MM.1S (cell line): Measurements from ENCODE around the gene ATAD3B.
"Not testable (repeated sequence)": the region's sequence is repeated elsewhere in the genome, so short reads cannot be mapped to it uniquely, and the experiment has no call there.

Experiments used
- DNase-seq: peaks from one replicate; pipeline ENCODE4 v3.0.0-alpha.2; 2015
- H2AFZ ChIP-seq: fragments of 300-600 bp; sonication (generic); 2 replicates; pipeline ENCODE4 v1.6.0; 2016; ENCODE audit warnings: antibody characterized with exemption, low read length
- H3F3A ChIP-seq: fragments of 300-600 bp; sonication (generic); 2 replicates; pipeline ENCODE4 v1.6.1; 2016; ENCODE audit warnings: mild to moderate bottlenecking, antibody characterized with exemption, low read length, moderate library complexity, mixed read lengths; ENCODE audit not compliant: insufficient read depth
- H3K27ac ChIP-seq: fragments of 300-600 bp; sonication (generic); 2 replicates; pipeline ENCODE4 v1.5.1; 2016; ENCODE audit warnings: mild to moderate bottlenecking, low read length
- H3K27me3 ChIP-seq: fragments of 300-600 bp; sonication (generic); replicated peaks from 2 replicates; pipeline ENCODE4 v1.6.0; 2016; ENCODE audit warnings: low read length; ENCODE audit not compliant: insufficient read depth
- H3K36me3 ChIP-seq: fragments of 300-600 bp; sonication (generic); replicated peaks from 2 replicates; pipeline ENCODE4 v1.6.1; 2016; ENCODE audit warnings: mild to moderate bottlenecking, low read length, mixed read lengths; ENCODE audit not compliant: insufficient read depth
- H3K4me1 ChIP-seq: fragments of 300-600 bp; sonication (generic); 2 replicates; pipeline ENCODE4 v1.6.1; 2016; ENCODE audit warnings: low read length, mixed read lengths
- H3K4me2 ChIP-seq: fragments of 300-600 bp; sonication (generic); 2 replicates; pipeline ENCODE4 v1.6.0; 2016; ENCODE audit warnings: low read depth, low read length
- H3K4me3 ChIP-seq: fragments of 300-600 bp; sonication (generic); 2 replicates; pipeline ENCODE4 v1.5.1; 2016; ENCODE audit warnings: low read length, mixed read lengths
- H3K79me2 ChIP-seq: fragments of 300-600 bp; sonication (generic); 2 replicates; pipeline ENCODE4 v1.6.1; 2016; ENCODE audit warnings: mixed run types, low read length, mixed read lengths
- H3K9ac ChIP-seq: fragments of 300-600 bp; sonication (generic); 2 replicates; pipeline ENCODE4 v1.6.1; 2016; ENCODE audit warnings: low read length, mixed read lengths
- H3K9me2 ChIP-seq: fragments of 300-600 bp; sonication (generic); replicated peaks from 2 replicates; pipeline ENCODE4 v1.6.1; 2016; ENCODE audit warnings: mild to moderate bottlenecking, low read length, mixed read lengths; ENCODE audit not compliant: insufficient read depth
- H3K9me3 ChIP-seq: fragments of 300-600 bp; sonication (generic); replicated peaks from 2 replicates; pipeline ENCODE4 v1.6.1; 2016; ENCODE audit warnings: mild to moderate bottlenecking, low read length, mixed read lengths; ENCODE audit not compliant: insufficient read depth
- H4K20me1 ChIP-seq: fragments of 300-600 bp; sonication (generic); 2 replicates; pipeline ENCODE4 v1.6.1; 2016; ENCODE audit warnings: mild to moderate bottlenecking, low read length, moderate library complexity, mixed read lengths; ENCODE audit not compliant: insufficient read depth
- CTCF ChIP-seq: fragments of 300-600 bp; sonication (generic); IDR thresholded peaks from 2 replicates; pipeline ENCODE4 v1.5.1; 2016; ENCODE audit warnings: antibody characterized with exemption, low read length, mixed read lengths
- EZH2 ChIP-seq: fragments of 300-600 bp; sonication (generic); optimal IDR thresholded peaks from 2 replicates; pipeline ENCODE3; 2017; ENCODE audit warnings: low read depth, mild to moderate bottlenecking, antibody characterized with exemption, low read length, mixed read lengths
- EZH2phosphoT487 ChIP-seq: fragments of 300-600 bp; sonication (generic); IDR thresholded peaks from 2 replicates; pipeline ENCODE4 v1.6.1; 2018; ENCODE audit warnings: antibody characterized with exemption, low read length

The ATAD3B gene

GRCh38 chr1:1531947-1532346, 60.4 kb downstream of the ATAD3B start:
- Histone ChIP-seq H3K9me2 (no peaks in the 10 kb centered on the region), H2AFZ (no peak overlapping the region), H3K4me1 (no peaks in the 10 kb centered on the region), H3K36me3 (no peaks in the 10 kb centered on the region), H3K9ac (no peak overlapping the region), H3K27me3 (no peaks in the 10 kb centered on the region), H4K20me1 (no peaks in the 10 kb centered on the region), H3K9me3 (no peaks in the 10 kb centered on the region), H3F3A (no peaks in the 10 kb centered on the region), H3K4me2 (no peak overlapping the region), H3K27ac (no peak overlapping the region), H3K4me3 (no peak overlapping the region), H3K79me2 (no peaks in the 10 kb centered on the region)
- DNase-seq, result no peak
- TF ChIP-seq EZH2phosphoT487, result no peak
- no peak for TF ChIP-seq CTCF
- no peak for TF ChIP-seq EZH2

- H3K79me2 ChIP-seq, H3K4me3 ChIP-seq, H3K9me2 ChIP-seq, H3F3A ChIP-seq, H3K36me3 ChIP-seq, H3K4me1 ChIP-seq, H3K27me3 ChIP-seq, DNase-seq, H3K27ac ChIP-seq, H3K9me3 ChIP-seq, H3K9ac ChIP-seq, H3K4me2 ChIP-seq, H2AFZ ChIP-seq, H4K20me1 ChIP-seq: not testable (repeated sequence)
These were observed 61.8 kb downstream of the ATAD3B start for GRCh38 chr1:1533176-1533893.

- H3F3A ChIP-seq, H3K4me3 ChIP-seq, H4K20me1 ChIP-seq, H3K27ac ChIP-seq, H3K27me3 ChIP-seq, H3K4me2 ChIP-seq, H3K79me2 ChIP-seq, H3K4me1 ChIP-seq, H3K9ac ChIP-seq, H3K9me2 ChIP-seq, H3K9me3 ChIP-seq, DNase-seq, H3K36me3 ChIP-seq, H2AFZ ChIP-seq: not testable (repeated sequence)
These were observed 62.3 kb downstream of the ATAD3B start for GRCh38 chr1:1533894-1534291.

GRCh38 chr1:1534401-1535154, 63.0 kb downstream of the ATAD3B start:
- Histone ChIP-seq H3K4me3 (no peak overlapping the region), H3K9ac (no peak overlapping the region), H2AFZ (no peak overlapping the region), H4K20me1 (no peaks in the 10 kb centered on the region), H3K36me3 (no peaks in the 10 kb centered on the region), H3K4me1 (no peaks in the 10 kb centered on the region), H3K9me3 (no peaks in the 10 kb centered on the region), H3F3A (no peaks in the 10 kb centered on the region), H3K27ac (no peak overlapping the region), H3K9me2 (no peaks in the 10 kb centered on the region), H3K27me3 (no peaks in the 10 kb centered on the region), H3K79me2 (no peaks in the 10 kb centered on the region), H3K4me2 (no peak overlapping the region)
- no peak for DNase-seq
- TF ChIP-seq EZH2, result no peak
- no peak for TF ChIP-seq CTCF
- no peak for TF ChIP-seq EZH2phosphoT487
